Effector CD4-positive, alpha-beta T cell (primary cell): ENCODE measurements around the gene FABP7.

Experiments
- DNase-seq: peaks from one replicate; pipeline ENCODE4 v3.0.0-alpha.2; 2020

FABP7 gene

DNA sequence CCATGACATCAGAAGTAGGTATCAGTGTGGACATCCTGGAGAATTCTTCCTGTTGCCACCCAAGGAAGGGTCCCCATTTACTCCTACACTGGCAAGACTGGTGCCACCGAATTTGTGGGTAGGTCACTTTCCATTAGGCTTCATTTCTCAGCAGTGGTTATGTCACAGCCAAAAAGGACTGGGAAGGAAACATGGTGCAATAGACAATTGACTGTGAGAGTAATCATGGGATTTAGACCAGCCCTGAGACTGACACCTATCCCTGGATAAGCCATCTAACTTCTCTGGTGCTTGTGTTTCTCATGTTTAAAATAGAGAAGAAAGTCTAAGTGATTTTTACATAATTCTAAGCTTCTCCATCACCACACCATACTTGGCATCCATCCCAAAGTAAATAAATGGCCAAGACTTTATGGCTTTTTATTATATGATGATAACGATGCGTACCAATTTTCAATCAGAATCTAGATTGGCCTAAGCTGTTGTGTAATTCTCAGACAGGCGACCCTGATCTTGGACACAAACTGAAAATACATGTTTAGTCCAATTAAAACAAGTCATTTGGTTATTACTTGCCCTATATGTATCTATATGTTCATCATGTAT lies 19.7 kb downstream of the FABP7 start:
- no peak for DNase-seq

DNA sequence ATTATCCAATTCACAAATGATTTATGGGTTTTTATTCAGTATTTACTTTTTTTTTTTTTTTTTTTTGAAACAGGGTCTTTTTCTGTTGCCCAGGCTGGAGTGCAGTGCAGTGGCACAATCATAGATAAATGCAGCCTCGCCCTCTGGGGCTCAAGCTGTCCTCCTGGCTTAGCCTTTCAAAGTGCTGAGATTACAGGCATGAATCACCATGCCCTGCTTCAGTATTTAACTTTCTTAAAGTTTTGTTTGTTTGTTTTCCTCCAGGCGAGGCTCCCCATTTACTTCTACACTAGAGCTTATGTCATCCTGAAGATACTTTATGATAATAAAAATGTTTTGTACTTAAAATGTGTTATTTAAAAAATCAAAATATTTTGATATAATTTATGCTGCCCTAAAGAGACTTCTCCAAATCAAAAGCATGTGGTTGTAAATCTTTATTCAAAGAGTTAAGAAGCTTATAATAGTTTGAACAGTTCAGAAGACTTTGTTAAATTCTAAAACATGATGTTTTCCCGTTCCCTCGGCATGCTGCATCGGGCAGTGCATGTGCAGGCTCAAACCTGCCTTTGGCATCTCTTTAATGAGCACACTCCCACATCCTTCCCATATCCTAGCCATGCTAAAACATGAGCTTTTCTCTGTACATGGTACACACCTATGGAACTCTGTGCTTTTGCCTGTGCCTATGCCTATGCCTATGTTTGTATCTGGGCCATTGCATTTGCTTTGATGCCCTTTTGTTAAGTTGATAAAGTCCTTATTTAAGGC lies 20.6 kb downstream of the FABP7 start:
- DNase-seq: no peak

- no peak for DNase-seq
Measured at GRCh38 chr6:122800906-122801305, 21.4 kb downstream of the FABP7 start.

- no peak for DNase-seq
Measured at GRCh38 chr6:122801397-122801796, 21.9 kb downstream of the FABP7 start.

GRCh38 chr6:122803171-122803661 lies 23.7 kb downstream of the FABP7 start:
- no peak for DNase-seq

- no peak for DNase-seq
Measured at GRCh38 chr6:122804962-122805485, 25.5 kb downstream of the FABP7 start.

DNA sequence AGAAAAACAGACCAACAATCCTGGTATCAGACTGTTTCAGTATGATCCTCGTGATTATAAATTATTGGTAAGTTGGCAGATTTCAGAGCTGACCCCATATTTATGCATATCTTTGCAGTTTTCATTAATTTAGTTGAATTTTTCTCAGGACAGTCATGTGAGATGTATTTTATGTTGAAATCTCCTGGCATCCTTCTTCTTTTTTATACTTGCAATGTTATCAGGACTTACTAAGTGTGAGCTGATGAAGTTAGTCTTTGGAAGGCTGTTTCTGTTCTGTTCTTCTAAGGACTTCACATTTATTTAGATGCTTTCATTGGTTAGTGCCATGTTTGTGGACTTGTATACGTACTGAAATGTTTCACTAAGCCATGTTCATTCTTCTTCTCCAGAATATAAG lies 26.8 kb downstream of the FABP7 start:
- no peak for DNase-seq

- no peak for DNase-seq
Measured at GRCh38 chr6:122808121-122808885, 28.8 kb downstream of the FABP7 start.

GRCh38 chr6:122809001-122809400 lies 29.5 kb downstream of the FABP7 start:
- DNase-seq: no peak

- no peak for DNase-seq
Measured at GRCh38 chr6:122809691-122810090, 30.2 kb downstream of the FABP7 start.

GRCh38 chr6:122810189-122810588 lies 30.7 kb downstream of the FABP7 start:
- DNase-seq: no peak

GRCh38 chr6:122817358-122817757 lies 37.8 kb downstream of the FABP7 start:
- DNase-seq: no peak

DNA sequence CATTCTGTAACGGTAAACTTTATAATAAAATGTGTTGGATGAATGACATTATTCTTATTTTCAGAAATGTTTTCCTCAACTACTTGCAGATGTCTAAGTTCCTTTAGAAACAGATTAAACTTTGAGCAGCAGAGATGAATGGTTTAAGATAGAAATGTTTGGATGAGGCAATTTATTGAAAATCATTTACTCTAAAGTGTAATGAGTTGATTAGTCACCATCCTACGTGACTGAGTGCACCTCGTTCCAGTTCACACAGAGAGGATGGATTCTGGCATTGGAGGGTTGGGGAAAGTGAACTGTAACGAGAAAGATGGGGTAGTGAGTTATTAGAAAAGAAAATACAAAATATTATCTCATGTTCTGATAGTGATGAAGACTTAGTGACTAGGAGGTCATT lies 38.2 kb downstream of the FABP7 start:
- DNase-seq: no peak

GRCh38 chr6:122818866-122819265 lies 39.4 kb downstream of the FABP7 start:
- no peak for DNase-seq

GRCh38 chr6:122821095-122821494 lies 41.6 kb downstream of the FABP7 start:
- DNase-seq: no peak

DNA sequence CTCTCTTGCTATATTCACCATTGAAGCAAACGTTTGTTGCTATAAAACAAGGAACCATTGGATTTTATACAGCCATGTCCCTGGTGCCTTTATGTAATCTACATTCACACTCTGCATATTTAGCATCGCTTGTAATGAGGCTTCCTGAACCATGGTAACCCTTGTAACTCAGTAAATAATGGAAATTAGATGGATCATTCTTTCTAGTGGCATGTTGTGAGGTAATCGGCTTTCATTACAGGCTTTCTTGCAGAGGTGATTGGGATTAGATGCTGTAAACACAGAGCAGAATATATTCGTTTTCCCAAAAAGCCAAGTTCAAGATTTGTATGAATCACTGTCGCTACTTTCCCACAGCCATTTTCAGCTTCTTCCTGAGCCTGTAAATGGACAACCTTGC lies 45.6 kb downstream of the FABP7 start:
- no peak for DNase-seq

DNA sequence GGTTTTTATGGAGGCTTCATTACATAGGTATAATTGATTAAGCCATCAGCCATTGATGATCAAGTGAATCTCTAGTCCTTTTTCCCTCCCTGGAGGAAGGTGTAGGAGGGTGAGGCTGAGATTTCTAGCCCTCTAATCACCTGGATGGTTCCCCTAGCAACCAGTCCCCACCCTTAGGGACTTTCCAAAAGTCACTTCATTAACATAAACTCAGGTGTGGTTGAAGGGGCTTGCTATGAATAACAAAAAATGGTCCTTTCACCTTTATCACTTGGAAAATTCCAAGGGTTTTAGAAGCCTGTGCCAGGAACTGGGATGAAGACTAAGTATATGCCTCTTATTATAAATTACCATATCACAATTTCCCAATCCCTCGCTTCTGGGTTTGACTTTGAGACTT lies 49.9 kb downstream of the FABP7 start:
- DNase-seq: no peak

- no peak for DNase-seq
Measured at GRCh38 chr6:122831511-122831910, 52.0 kb downstream of the FABP7 start.

- DNase-seq: no peak
Measured at GRCh38 chr6:122832459-122832858, 52.9 kb downstream of the FABP7 start.

GRCh38 chr6:122833021-122833491 lies 53.5 kb downstream of the FABP7 start:
- no peak for DNase-seq
